ENCODE data around the gene ATP7B.

DNA sequence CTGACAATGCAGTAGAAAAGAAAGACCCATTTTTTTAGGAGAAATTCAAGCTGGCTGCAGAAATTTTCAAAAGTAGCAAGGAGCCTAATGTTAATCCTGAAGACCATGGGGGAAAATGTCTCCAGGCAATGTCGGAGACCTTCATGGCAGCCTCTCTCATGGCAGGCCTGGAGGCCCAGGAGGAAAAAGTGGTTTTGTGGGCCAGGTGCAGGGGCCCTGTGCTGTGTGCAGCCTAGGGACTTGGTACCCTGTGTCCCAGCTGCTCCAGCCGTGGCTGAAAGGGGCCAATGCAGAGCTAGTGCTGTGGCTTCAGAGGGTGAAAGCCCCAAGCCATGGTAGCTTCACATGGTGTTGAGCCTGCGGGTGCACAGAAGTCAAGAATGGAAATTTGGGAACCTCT, 5.0 kb upstream of the ATP7B start:
- TF ChIP-seq GATA2 (IDR thresholded peaks at IDR 0.05; ENCODE audit: low read depth, low read length) (no peak), GATA3 (IDR thresholded peaks at IDR 0.05; ENCODE audit: low read depth, low read length) (no peak)

Data from SH-SY5Y (cell line).